Keratinocyte (primary cell): ENCODE measurements around the gene MYLK3. TPM values are rescaled to one million over a fixed set of nuclear protein-coding genes. Genes with fewer than 3 reads are reported as not detected.

Experiments
- DNase-seq: peaks from one replicate; pipeline ENCODE4 v3.0.0-alpha.2; 2011; ENCODE audit warnings: low read depth, missing footprints, low spot score
- FAIRE-seq: peaks from 2 replicates; lab custom pipeline; 2011; peaks lifted over from hg19 to GRCh38; lab: Jason Lieb, UNC
- H2AFZ ChIP-seq: 2 replicates; pipeline ENCODE4 v1.6.0; 2012; ENCODE audit warnings: low read length, control low read depth, inconsistent platforms; ENCODE audit not compliant: control insufficient read depth
- H3K27ac ChIP-seq: 2 replicates; pipeline ENCODE4 v1.5.1; 2011; ENCODE audit warnings: low read length; ENCODE audit not compliant: control insufficient read depth, insufficient read depth
- H3K27me3 ChIP-seq: 3 replicates; pipeline ENCODE4 v1.6.0; 2011; ENCODE audit warnings: low read length; ENCODE audit not compliant: control insufficient read depth, insufficient read depth; ENCODE audit errors: extremely low read depth
- H3K36me3 ChIP-seq, 2 experiments: 2 replicates in 1 of 2; 3 replicates in 1 of 2; pipeline ENCODE4 v1.5.1; 2011; ENCODE audit warnings: low read length in 2 of 2, mild to moderate bottlenecking in 1 of 2; ENCODE audit not compliant: control insufficient read depth in 2 of 2, insufficient read depth in 2 of 2; ENCODE audit errors: extremely low read depth in 1 of 2
- H3K4me1 ChIP-seq: 3 replicates; pipeline ENCODE4 v1.5.1; 2011; ENCODE audit warnings: low read length; ENCODE audit not compliant: control insufficient read depth, insufficient read depth; ENCODE audit errors: extremely low read depth
- H3K4me2 ChIP-seq: 3 replicates; pipeline ENCODE4 v1.6.0; 2011; ENCODE audit warnings: low read depth, low read length; ENCODE audit not compliant: control insufficient read depth, insufficient read depth; ENCODE audit errors: extremely low read depth
- H3K4me3 ChIP-seq, 3 experiments: fragments of 200-600 bp in 1 of 3; sonication (generic) in 1 of 3; 2 replicates in 2 of 3; 3 replicates in 1 of 3; pipeline ENCODE4 v1.5.1; 2011 to 2016; ENCODE audit warnings: low read length in 3 of 3, mild to moderate bottlenecking in 3 of 3, control low read depth in 2 of 3, inconsistent platforms in 1 of 3, low read depth in 1 of 3, mixed read lengths in 1 of 3, mixed run types in 1 of 3, moderate library complexity in 1 of 3; ENCODE audit not compliant: control insufficient read depth in 2 of 3, insufficient read depth in 2 of 3; ENCODE audit errors: extremely low read depth in 1 of 3
- H3K79me2 ChIP-seq: 2 replicates; pipeline ENCODE4 v1.6.0; 2012; ENCODE audit warnings: low read length; ENCODE audit not compliant: control insufficient read depth, insufficient read depth
- H3K9ac ChIP-seq: 3 replicates; pipeline ENCODE4 v1.6.0; 2011; ENCODE audit warnings: low read length; ENCODE audit not compliant: control insufficient read depth, insufficient read depth; ENCODE audit errors: extremely low read depth
- H3K9me1 ChIP-seq: 3 replicates; pipeline ENCODE4 v1.6.0; 2011; ENCODE audit warnings: low read length; ENCODE audit not compliant: control insufficient read depth, insufficient read depth; ENCODE audit errors: extremely low read depth
- H3K9me3 ChIP-seq: 2 replicates; pipeline ENCODE4 v1.5.1; 2012; ENCODE audit warnings: low read depth, low read length; ENCODE audit not compliant: control insufficient read depth
- H4K20me1 ChIP-seq: 3 replicates; pipeline ENCODE4 v1.6.0; 2011; ENCODE audit warnings: low read length; ENCODE audit not compliant: control insufficient read depth, insufficient read depth; ENCODE audit errors: extremely low read depth
- CTCF ChIP-seq, 3 experiments: IDR thresholded peaks in 1 of 3; conservative IDR thresholded peaks in 1 of 3; optimal IDR thresholded peaks in 1 of 3; 2 replicates in 2 of 3; 3 replicates in 1 of 3; pipeline versions ENCODE3 to v1.5.1; 2011; ENCODE audit warnings: low read length in 3 of 3, mild to moderate bottlenecking in 3 of 3, moderate library complexity in 2 of 3, control low read depth in 1 of 3, inconsistent platforms in 1 of 3; ENCODE audit not compliant: insufficient read depth in 2 of 3; ENCODE audit errors: extremely low read depth in 1 of 3
- EZH2 ChIP-seq: IDR thresholded peaks from one replicate; pipeline ENCODE4 v1.6.1; 2012; ENCODE audit warnings: inconsistent platforms, mild to moderate bottlenecking, low read length, moderate library complexity
- dilution Hi-C: fragments of 300-500 bp; cut with MboI; formaldehyde crosslinking; loops from one replicate; pipeline ENCODE4 v1.7.0; 2020; ENCODE audit warnings: low sequenced_read_pairs; ENCODE audit not compliant: extremely low pct_ligation_motif_present
- polyA plus RNA-seq, 5 experiments: library from polyadenylated mRNA; depleted of rRNA in 3 of 5; stranded (reverse) in 3 of 5; stranded (forward) in 1 of 5; unstranded in 1 of 5; fragments of >200 nt; gene quantifications; 1 replicate in 1 of 5; 2 replicates in 3 of 5; 3 replicates in 1 of 5; pipeline versions ENCODE4 v1.2.1 to v1.2.3, GENCODE V29; 2011 to 2012; ENCODE audit warnings: missing spikeins in 2 of 5, low read depth in 1 of 5, low replicate concordance in 1 of 5

The MYLK3 gene
- polyA plus RNA-seq, 1 donor (not counting 4 experiments of a cell fraction or from before 2014, with no cell fraction given) = 0.03 TPM

DNA sequence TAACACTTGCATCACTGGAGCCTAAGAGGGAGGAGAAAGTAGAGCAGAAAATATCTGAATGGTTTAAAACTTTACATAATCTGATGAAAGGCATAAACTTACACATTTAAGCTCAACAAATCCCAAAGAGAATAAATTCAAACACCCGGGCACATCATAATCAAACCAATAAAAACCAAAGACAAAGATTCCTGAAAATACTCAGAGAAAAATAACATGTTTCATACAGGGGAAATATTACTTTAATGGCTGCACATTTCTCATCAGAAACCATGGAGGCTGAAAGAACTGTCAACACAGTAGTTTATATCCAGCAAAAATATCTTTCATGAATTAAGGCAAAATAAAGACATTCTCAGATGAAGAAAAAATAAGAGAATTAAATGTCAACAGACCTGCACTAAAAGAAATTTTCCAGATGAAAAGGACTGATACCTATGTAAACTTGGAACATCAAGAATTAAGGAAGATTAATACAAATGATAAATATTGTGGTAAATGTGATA, 48.7 kb upstream of the MYLK3 start:
- Histone ChIP-seq H3K79me2 (no peaks in the 10 kb centered on the region), H4K20me1 (no peaks in the 10 kb centered on the region), H3K27ac (no peak overlapping the region), H3K4me2 (no peak overlapping the region), H3K9me3 (no peaks in the 10 kb centered on the region), H3K9me1 (no peaks in the 10 kb centered on the region), H2AFZ (no peak overlapping the region), H3K4me1 (no peaks in the 10 kb centered on the region), H3K4me3 (no peak overlapping the region), H3K36me3 (no peaks in the 10 kb centered on the region), H3K9ac (no peak overlapping the region), H3K27me3 (no peaks in the 10 kb centered on the region)
- DNase-seq (no peak), FAIRE-seq (no peak)
- TF ChIP-seq CTCF (optimal IDR thresholded peaks at IDR 0.05 in 1 of 3, IDR thresholded peaks at IDR 0.05 in 1 of 3, conservative IDR thresholded peaks at IDR 0.05 in 1 of 3; ENCODE audit: extremely low read depth in 1 of 3, insufficient read depth in 2 of 3, low read length in 3 of 3) = no peak
- TF ChIP-seq EZH2 = no peak
- dilution Hi-C loops = no loop called here

- Histone ChIP-seq H3K9me1 (no peaks in the 10 kb centered on the region), H3K9me3 (no peaks in the 10 kb centered on the region), H4K20me1 (no peaks in the 10 kb centered on the region), H3K27ac (no peak overlapping the region), H3K9ac (no peak overlapping the region), H3K4me1 (peaks cover 5% of the 10 kb centered on the region), H3K4me3 (no peak overlapping the region), H3K4me2 (no peak overlapping the region), H3K36me3 (no peaks in the 10 kb centered on the region), H3K79me2 (no peaks in the 10 kb centered on the region), H2AFZ (no peak overlapping the region), H3K27me3 (no peaks in the 10 kb centered on the region)
- dilution Hi-C loops = loop anchor here (5.0 kb wide), 1 partner anchor 57 kb away; no protein-coding TSS in a partner anchor
- no peak for FAIRE-seq
- TF ChIP-seq CTCF (optimal IDR thresholded peaks at IDR 0.05 in 1 of 3, IDR thresholded peaks at IDR 0.05 in 1 of 3, conservative IDR thresholded peaks at IDR 0.05 in 1 of 3; ENCODE audit: extremely low read depth in 1 of 3, insufficient read depth in 2 of 3, low read length in 3 of 3) = no peak
- TF ChIP-seq EZH2 = no peak
- no peak for DNase-seq
Measured at GRCh38 chr16:46793841-46794240, 45.7 kb upstream of the MYLK3 start.
